Brain microvascular endothelial cell (primary cell): ENCODE measurements around the gene HNRNPA1L2.
A peak's percentile ranks its signal among the peaks of the same experiment; 100 is the strongest.
"Not testable (repeated sequence)": the region's sequence is repeated elsewhere in the genome, so short reads cannot be mapped to it uniquely, and the experiment has no call there.

Experiments used
- DNase-seq: peaks from one replicate; pipeline ENCODE4 v3.0.0-alpha.2; 2020
- H3K27ac ChIP-seq: fragments of 250-450 bp; sonication (Bioruptor Pico); 2 replicates; pipeline ENCODE4 v1.5.1; 2020; ENCODE audit warnings: mild to moderate bottlenecking, moderate library complexity
- H3K27me3 ChIP-seq: fragments of 250-450 bp; sonication (Bioruptor Pico); replicated peaks from 2 replicates; pipeline ENCODE4 v1.5.1; 2020; ENCODE audit warnings: mild to moderate bottlenecking
- H3K36me3 ChIP-seq: fragments of 250-450 bp; sonication (Bioruptor Pico); replicated peaks from 2 replicates; pipeline ENCODE4 v1.5.1; 2020; ENCODE audit warnings: mild to moderate bottlenecking
- H3K4me3 ChIP-seq: 2 replicates; pipeline ENCODE4 v1.5.1; 2011; ENCODE audit warnings: low read depth, mild to moderate bottlenecking, control low read depth, low read length, moderate library complexity
- CTCF ChIP-seq: IDR thresholded peaks from 2 replicates; pipeline ENCODE4 v1.5.1; 2011; ENCODE audit warnings: low read depth, mild to moderate bottlenecking, moderate library complexity, low read length, control low read depth, inconsistent platforms; ENCODE audit errors: missing control alignments
- in situ Hi-C: cut with HindIII; loops from 2 replicates; pipeline ENCODE4 v1.10.0; 2017; ENCODE audit warnings: low sequenced_read_pairs, low pct_ligation_motif_present

Gene HNRNPA1L2

GRCh38 chr13:52600666-52601065 is 41.6 kb upstream of the HNRNPA1L2 start:
- Histone ChIP-seq H3K4me3 (peak overlapping the region; percentile 61), H3K27me3 (no peaks in the 10 kb centered on the region), H3K27ac (no peak overlapping the region), H3K36me3 (no peaks in the 10 kb centered on the region)
- no peak for TF ChIP-seq CTCF
- in situ Hi-C loops, result no loop called here
- no peak for DNase-seq

- DNase-seq, in situ Hi-C loops, H3K36me3 ChIP-seq, H3K4me3 ChIP-seq, H3K27me3 ChIP-seq, H3K27ac ChIP-seq: not testable (repeated sequence)
These were observed 38.9 kb upstream of the HNRNPA1L2 start for GRCh38 chr13:52603316-52603715.

GRCh38 chr13:52606126-52606525 is 36.1 kb upstream of the HNRNPA1L2 start:
- DNase-seq, H3K36me3 ChIP-seq, H3K27ac ChIP-seq, in situ Hi-C loops, H3K4me3 ChIP-seq, H3K27me3 ChIP-seq: not testable (repeated sequence)

- H3K27me3 ChIP-seq, H3K36me3 ChIP-seq, in situ Hi-C loops, H3K27ac ChIP-seq, H3K4me3 ChIP-seq, DNase-seq: not testable (repeated sequence)
These were observed 35.4 kb upstream of the HNRNPA1L2 start for GRCh38 chr13:52606795-52607194.

- DNase-seq, H3K27ac ChIP-seq, in situ Hi-C loops, H3K27me3 ChIP-seq, H3K4me3 ChIP-seq, H3K36me3 ChIP-seq: not testable (repeated sequence)
These were observed 34.0 kb upstream of the HNRNPA1L2 start for GRCh38 chr13:52608184-52608583.

GRCh38 chr13:52609013-52609606 is 33.1 kb upstream of the HNRNPA1L2 start:
- DNase-seq, result peak; percentile 25
- H3K36me3 ChIP-seq, H3K27me3 ChIP-seq, in situ Hi-C loops, H3K4me3 ChIP-seq, H3K27ac ChIP-seq: not testable (repeated sequence)
- peak; percentile 40 for TF ChIP-seq CTCF

GRCh38 chr13:52610158-52610557 is 32.1 kb upstream of the HNRNPA1L2 start:
- H3K27me3 ChIP-seq, in situ Hi-C loops, H3K4me3 ChIP-seq, H3K36me3 ChIP-seq, DNase-seq, H3K27ac ChIP-seq: not testable (repeated sequence)

GRCh38 chr13:52615134-52615801 is 27.0 kb upstream of the HNRNPA1L2 start:
- Histone ChIP-seq H3K36me3 (no peaks in the 10 kb centered on the region), H3K27ac (no peak overlapping the region), H3K27me3 (no peaks in the 10 kb centered on the region), H3K4me3 (no peak overlapping the region)
- no peak for DNase-seq
- in situ Hi-C loops, result no loop called here
- TF ChIP-seq CTCF, result no peak
